Measurements from ENCODE around the gene ADAMTS2.

DNA sequence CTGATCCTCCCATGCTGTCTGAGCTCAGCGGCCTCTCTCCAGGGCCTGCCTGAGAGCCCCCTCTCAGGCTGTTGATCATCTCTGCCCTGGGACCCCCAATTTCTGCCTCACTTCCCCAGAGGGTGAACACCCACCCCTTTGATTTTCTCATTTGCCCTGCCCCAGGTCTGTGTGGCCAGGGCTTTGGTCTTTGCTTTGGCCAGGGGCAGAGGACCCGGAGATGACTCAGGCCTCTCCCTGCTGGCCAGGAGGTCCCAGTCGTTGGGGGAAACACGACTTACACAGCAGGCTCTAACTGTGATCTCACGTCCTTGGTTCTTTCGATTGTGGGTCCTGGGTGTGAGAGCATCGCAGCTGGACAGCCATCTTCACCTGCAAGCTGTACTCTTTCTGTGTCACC, 1.1 kb upstream of the ADAMTS2 start:
- no peak for TF ChIP-seq CTCF (conservative IDR thresholded peaks at IDR 0.05)
- no peak for TF ChIP-seq ZFX (IDR thresholded peaks at IDR 0.05)
